Measurements from ENCODE around the gene DNASE2. TPM values are rescaled to one million over a fixed set of nuclear protein-coding genes. Genes with fewer than 3 reads are reported as not detected.
A peak's percentile ranks its signal among the peaks of the same experiment; 100 is the strongest.
"Not testable (repeated sequence)": the region's sequence is repeated elsewhere in the genome, so short reads cannot be mapped to it uniquely, and the experiment has no call there.

DNASE2 gene
- 64.4 and 68.8 TPM in 2 replicates for total RNA-seq (2014; rRNA removed; shearing (Covaris generic))

- DNase-seq (ENCODE audit: low spot score) = peak; percentile 97
Observed at GRCh38 chr19:12881172-12881808, at the start of gene DNASE2. DNASE2 (minus strand) TSS chr19:12881449; CDS start chr19:12881375, 74 bp downstream.

GRCh38 chr19:12930002-12930645, 48.9 kb upstream of the DNASE2 start:
- DNase-seq (ENCODE audit: low spot score) = no peak

- no peak for DNase-seq (ENCODE audit: low spot score)
Observed at GRCh38 chr19:12924621-12925310, 43.5 kb upstream of the DNASE2 start.

- DNase-seq (ENCODE audit: low spot score) = no peak
Observed at GRCh38 chr19:12922959-12923358, 41.7 kb upstream of the DNASE2 start.

- DNase-seq (ENCODE audit: low spot score) = no peak
Observed at GRCh38 chr19:12921047-12921446, 39.8 kb upstream of the DNASE2 start.

GRCh38 chr19:12918253-12918652, 37.0 kb upstream of the DNASE2 start:
- DNase-seq (ENCODE audit: low spot score) = no peak

- DNase-seq (ENCODE audit: low spot score) = not testable (repeated sequence)
Observed at GRCh38 chr19:12915860-12916259, 34.6 kb upstream of the DNASE2 start.

- no peak for DNase-seq (ENCODE audit: low spot score)
Observed at GRCh38 chr19:12913851-12914690, 32.8 kb upstream of the DNASE2 start.

- DNase-seq (ENCODE audit: low spot score) = peak; percentile 87
Observed at GRCh38 chr19:12913011-12913561, 31.8 kb upstream of the DNASE2 start.

- no peak for DNase-seq (ENCODE audit: low spot score)
Observed at GRCh38 chr19:12912571-12912970, 31.3 kb upstream of the DNASE2 start.

GRCh38 chr19:12907166-12907565, 25.9 kb upstream of the DNASE2 start:
- no peak for DNase-seq (ENCODE audit: low spot score)

GRCh38 chr19:12899891-12900518, 18.8 kb upstream of the DNASE2 start:
- DNase-seq (ENCODE audit: low spot score) = no peak

GRCh38 chr19:12896460-12896859, 15.2 kb upstream of the DNASE2 start:
- DNase-seq (ENCODE audit: low spot score) = no peak

- DNase-seq (ENCODE audit: low spot score) = no peak
Observed at GRCh38 chr19:12893582-12893981, 12.3 kb upstream of the DNASE2 start.

GRCh38 chr19:12891553-12892021, 10.3 kb upstream of the DNASE2 start:
- no peak for DNase-seq (ENCODE audit: low spot score)

GRCh38 chr19:12890787-12891552, 9.7 kb upstream of the DNASE2 start, which contains the start of gene GCDH:
GCDH (plus strand) TSS chr19:12891160; CDS start chr19:12891305, 145 bp downstream.
- peak; percentile 99 for DNase-seq (ENCODE audit: low spot score)

- DNase-seq (ENCODE audit: low spot score) = not testable (repeated sequence)
Observed at GRCh38 chr19:12890299-12890786, 9.1 kb upstream of the DNASE2 start.

GRCh38 chr19:12888006-12888603, 6.9 kb upstream of the DNASE2 start:
- DNase-seq (ENCODE audit: low spot score) = no peak

GRCh38 chr19:12886969-12887747, 5.9 kb upstream of the DNASE2 start, which contains the start of gene KLF1:
KLF1 (minus strand) TSS chr19:12887201; CDS start chr19:12887140, 61 bp downstream.
- no peak for DNase-seq (ENCODE audit: low spot score)

Measured in H4 (cell line).